Activated CD8-positive, alpha-beta T cell treated with anti-CD3 and anti-CD28 coated beads, Interleukin-2, amount 10 ng/mL, durations not matched to agents 7 days and 5 days (primary cell): Measurements from ENCODE around the gene WIPI1. TPM values are rescaled to one million over a fixed set of nuclear protein-coding genes. Genes with fewer than 3 reads are reported as not detected.
A peak's percentile ranks its signal among the peaks of the same experiment; 100 is the strongest.
"Not testable (repeated sequence)": the region's sequence is repeated elsewhere in the genome, so short reads cannot be mapped to it uniquely, and the experiment has no call there.

ENCODE experiments used
- ATAC-seq: fragments of 150-1000 bp; cut with Tn5 transposase; one replicate; pipeline ENCODE4 v1.10.0; 2021; ENCODE audit warnings: moderate library complexity
- CTCF ChIA-PET: fragments of 350-600 bp; sonication (Branson Sonifier 250); formaldehyde crosslinking; loops from one replicate; lab custom pipeline; 2021; ENCODE audit warnings: antibody characterized with exemption; lab: Charles Lee
- POLR2A ChIA-PET: fragments of 350-600 bp; sonication (Branson Sonifier 250); formaldehyde crosslinking; loops from one replicate; lab custom pipeline; 2021; ENCODE audit warnings: antibody characterized with exemption; lab: Charles Lee
- DNase-seq: peaks from one replicate; pipeline ENCODE4 v3.0.0-alpha.2; 2020
- H3K27ac Mint-ChIP-seq: one replicate; pipeline ENCODE4 v1.8.0; 2021; ENCODE audit warnings: mild to moderate bottlenecking, mixed read lengths
- H3K27me3 Mint-ChIP-seq: one replicate; pipeline ENCODE4 v1.8.0; 2021; ENCODE audit warnings: low read depth, mixed read lengths
- H3K36me3 Mint-ChIP-seq: one replicate; pipeline ENCODE4 v1.8.0; 2021; ENCODE audit warnings: low read depth, mixed read lengths
- H3K4me1 Mint-ChIP-seq: one replicate; pipeline ENCODE4 v1.8.0; 2021; ENCODE audit warnings: low read depth, mixed read lengths
- H3K4me3 Mint-ChIP-seq: one replicate; pipeline ENCODE4 v1.8.0; 2021; ENCODE audit warnings: mild to moderate bottlenecking, mixed read lengths
- H3K9me3 Mint-ChIP-seq: one replicate; pipeline ENCODE4 v1.8.0; 2022; ENCODE audit warnings: mixed read lengths; ENCODE audit not compliant: insufficient read depth
- total RNA-seq, 2 experiments: library from RNA; stranded (reverse); gene quantifications; one replicate each; pipeline ENCODE4 v1.2.3, GENCODE V29; 2021

Gene WIPI1
- total RNA-seq = 10 to 100 TPM; 40.8 to 41.4 TPM

- Mint-ChIP-seq H3K27ac (peak within 1 kb of the TSS; percentile 88), H3K27me3 (no peaks in the 10 kb centered on the region), H3K9me3 (no peaks in the 10 kb centered on the region), H3K4me1 (peaks cover 78% of the 10 kb centered on the region), H3K4me3 (peak within 1 kb of the TSS; percentile 95), H3K36me3 (peaks cover 22% of the 10 kb centered on the region)
- ChIA-PET POLR2A (interaction anchor here (0.7 to 2.5 kb wide), 11 partner anchors 16 to 421 kb away, joined by 3 to 23 read pairs (median 6); partner anchors contain the start of genes AMZ2, ARSG, KPNA2 and PRKAR1A), CTCF (interaction anchor here (0.9 to 13.4 kb wide), 12 partner anchors 10 to 399 kb away, joined by 3 to 270 read pairs (median 7); partner anchors contain the start of genes ARSG and SLC16A6)
- DNase-seq = peak; percentile 63
- ATAC-seq = peak; percentile 44
These were observed at the start of gene WIPI1 for GRCh38 chr17:68457168-68457538. TSS of gene WIPI1 (minus strand) at chr17:68457496. CDS start at chr17:68457421, 75 bp downstream.

GRCh38 chr17:68505951-68506350, 48.7 kb upstream of the WIPI1 start:
- no peak overlapping the region for H3K4me3 Mint-ChIP-seq
- no peak overlapping the region for H3K27ac Mint-ChIP-seq
- no peak for DNase-seq
- ATAC-seq = no peak
- no peaks in the 10 kb centered on the region for H3K9me3 Mint-ChIP-seq
- ChIA-PET CTCF (no interaction called here), POLR2A (no interaction called here)
- peaks cover 43% of the 10 kb centered on the region for H3K4me1 Mint-ChIP-seq
- peaks cover 4% of the 10 kb centered on the region for H3K27me3 Mint-ChIP-seq
- no peaks in the 10 kb centered on the region for H3K36me3 Mint-ChIP-seq

DNA sequence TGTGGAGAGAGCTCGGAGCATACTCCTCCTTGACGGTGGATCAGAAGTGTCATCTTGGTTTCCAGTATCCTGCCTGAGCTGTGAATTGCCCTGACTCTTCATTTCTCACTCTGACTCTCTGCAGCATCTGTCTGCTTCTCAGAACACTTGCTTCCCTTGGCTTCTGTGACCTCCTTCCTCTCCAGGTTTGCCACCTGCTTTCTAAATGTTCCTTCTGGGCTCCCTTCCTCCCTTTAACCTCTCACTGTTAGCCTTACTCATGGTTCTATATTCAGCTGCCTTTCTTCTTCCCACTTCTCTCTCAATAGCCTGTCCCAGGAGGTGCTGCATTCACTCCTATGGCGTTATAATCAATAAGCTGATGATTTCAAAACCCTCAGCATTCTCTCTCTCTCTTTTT, 43.8 kb upstream of the WIPI1 start:
- ChIA-PET CTCF (interaction anchor here (1.3 to 2.1 kb wide), 2 partner anchors 10 to 13 kb away, joined by 4 to 6 read pairs; no protein-coding TSS in a partner anchor), POLR2A (interaction anchor here (1.0 to 1.2 kb wide), 2 partner anchors 12 to 13 kb away, joined by 4 to 5 read pairs; partner anchors contain the start of gene PRKAR1A)
- H3K4me1 Mint-ChIP-seq = peaks cover 40% of the 10 kb centered on the region
- no peak overlapping the region for H3K27ac Mint-ChIP-seq
- H3K27me3 Mint-ChIP-seq = peaks cover 4% of the 10 kb centered on the region
- ATAC-seq = no peak
- H3K9me3 Mint-ChIP-seq = no peaks in the 10 kb centered on the region
- H3K36me3 Mint-ChIP-seq = peaks cover 3% of the 10 kb centered on the region
- no peak for DNase-seq
- no peak overlapping the region for H3K4me3 Mint-ChIP-seq

- ChIA-PET POLR2A (interaction anchor here (1.0 kb wide), 1 partner anchor 12 kb away, joined by 3 read pairs; no protein-coding TSS in a partner anchor), CTCF (interaction anchor here (3.4 to 4.6 kb wide), 2 partner anchors 11 to 33 kb away, joined by 22 read pairs; no protein-coding TSS in a partner anchor)
- no peaks in the 10 kb centered on the region for H3K9me3 Mint-ChIP-seq
- H3K36me3 Mint-ChIP-seq = peaks cover 3% of the 10 kb centered on the region
- peaks cover 42% of the 10 kb centered on the region for H3K4me1 Mint-ChIP-seq
- no peak for ATAC-seq
- DNase-seq = no peak
- H3K27ac Mint-ChIP-seq = no peak overlapping the region
- peaks cover 4% of the 10 kb centered on the region for H3K27me3 Mint-ChIP-seq
- no peak overlapping the region for H3K4me3 Mint-ChIP-seq
These were observed 42.3 kb upstream of the WIPI1 start for GRCh38 chr17:68499587-68499986.

DNA sequence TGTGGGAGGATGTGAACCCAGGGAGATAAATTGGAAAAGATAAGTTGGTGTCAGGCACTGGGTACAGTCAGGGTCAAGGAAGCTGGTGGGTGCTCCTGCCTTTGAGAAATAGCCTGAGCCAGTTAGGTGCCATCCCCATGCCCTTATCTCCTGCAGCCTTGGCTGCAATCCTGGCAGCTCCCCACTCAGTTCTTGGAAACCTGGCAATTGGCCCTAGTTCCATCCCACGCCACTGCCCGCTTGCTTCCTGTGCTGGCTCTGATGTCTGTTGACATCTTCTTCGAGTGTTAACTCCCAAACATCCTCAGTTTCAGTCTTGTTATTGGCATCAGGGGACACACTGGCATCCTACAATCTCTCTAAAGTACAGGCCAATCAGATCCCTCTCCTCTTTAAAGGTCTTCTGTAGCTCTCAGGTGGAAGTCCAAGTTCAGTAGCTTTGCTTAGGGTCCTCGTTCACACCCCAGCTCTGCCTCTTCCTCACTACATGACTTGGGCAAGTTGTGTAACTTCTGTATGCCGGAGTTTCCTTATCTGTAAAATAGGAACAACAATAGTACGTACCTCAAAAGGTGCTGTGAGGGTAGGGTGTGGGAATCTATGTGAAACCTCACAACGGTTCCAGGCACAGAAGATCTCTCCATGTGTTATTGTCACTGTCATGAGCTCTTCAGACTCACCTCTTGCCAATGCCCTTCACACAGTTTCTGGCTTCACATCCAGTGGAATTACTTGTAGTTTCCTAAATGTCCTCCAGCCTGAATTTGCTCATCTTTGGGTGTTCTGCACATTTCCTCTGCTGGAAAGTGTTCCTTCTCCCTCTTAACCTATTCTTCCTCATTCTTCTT, 41.4 kb upstream of the WIPI1 start:
- no peak for DNase-seq
- ChIA-PET CTCF (interaction anchor here (1.1 to 4.6 kb wide), 11 partner anchors 9 to 100 kb away, joined by 3 to 22 read pairs (median 6); no protein-coding TSS in a partner anchor), POLR2A (interaction anchor here (0.5 to 3.5 kb wide), 5 partner anchors 11 to 14 kb away, joined by 3 to 15 read pairs (median 8); partner anchors contain the start of gene PRKAR1A)
- ATAC-seq = no peak
- peaks cover 3% of the 10 kb centered on the region for H3K36me3 Mint-ChIP-seq
- peak overlapping the region; percentile 84 for H3K27ac Mint-ChIP-seq
- H3K4me1 Mint-ChIP-seq = peaks cover 42% of the 10 kb centered on the region
- no peaks in the 10 kb centered on the region for H3K9me3 Mint-ChIP-seq
- H3K27me3 Mint-ChIP-seq = peaks cover 4% of the 10 kb centered on the region
- no peak overlapping the region for H3K4me3 Mint-ChIP-seq

DNA sequence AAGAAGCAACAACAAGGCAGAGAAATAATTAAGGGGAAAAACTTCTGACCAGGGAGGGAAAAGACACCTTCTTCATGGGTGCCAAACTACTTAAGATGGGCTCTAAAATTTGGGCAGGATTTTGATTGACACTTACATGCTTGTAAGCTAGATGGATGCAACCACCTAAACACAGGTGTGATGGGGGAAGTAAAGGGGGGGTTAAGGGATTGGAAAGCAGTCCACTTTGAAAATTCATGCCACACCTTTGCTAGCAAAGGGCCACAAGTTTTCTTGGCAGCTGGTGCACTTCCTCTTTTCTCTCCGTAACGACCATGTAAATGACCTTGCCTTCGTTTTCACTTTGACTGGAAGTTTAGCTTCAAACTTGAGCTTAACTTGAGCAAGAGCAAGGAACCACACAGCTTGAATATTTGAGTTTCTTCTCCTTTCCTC, 40.6 kb upstream of the WIPI1 start:
- H3K4me3 Mint-ChIP-seq = peak overlapping the region; percentile 26

DNA sequence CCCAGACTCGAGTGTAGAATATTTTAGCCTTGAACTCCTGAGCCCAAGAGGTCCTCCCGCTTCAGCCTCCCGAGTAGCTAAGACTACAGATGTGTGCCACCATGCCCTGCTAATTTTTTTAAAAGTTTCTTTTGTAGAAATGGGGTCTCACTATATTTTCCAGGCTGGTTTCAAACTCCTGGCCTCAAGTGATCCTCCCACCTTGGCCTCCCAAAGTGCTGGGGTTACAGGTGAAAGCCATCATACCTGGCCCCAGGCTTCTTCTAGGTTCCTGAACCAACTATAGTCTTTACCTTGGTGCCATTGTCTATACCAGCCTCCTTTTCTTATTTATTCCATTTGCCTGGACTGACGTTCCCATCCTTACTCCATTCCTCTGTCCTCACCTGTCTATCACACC, 37.8 kb upstream of the WIPI1 start:
- Mint-ChIP-seq H3K36me3 (peaks cover 3% of the 10 kb centered on the region), H3K9me3 (no peaks in the 10 kb centered on the region), H3K4me1 (peaks cover 37% of the 10 kb centered on the region), H3K4me3 (no peak overlapping the region), H3K27ac (no peak overlapping the region), H3K27me3 (peaks cover 2% of the 10 kb centered on the region)
- CTCF ChIA-PET = interaction anchor here (0.9 to 1.0 kb wide), 2 partner anchors 13 to 203 kb away, joined by 3 read pairs; partner anchors contain the start of gene ARSG
- POLR2A ChIA-PET = interaction anchor here (3.5 kb wide), 1 partner anchor 17 kb away, joined by 15 read pairs; the partner anchor contains the start of gene PRKAR1A
- DNase-seq (no peak), ATAC-seq (peak; percentile 37)

More for the DNA sequence above, 40.6 kb upstream of the WIPI1 start:
- ChIA-PET CTCF (interaction anchor here (1.1 to 4.6 kb wide), 13 partner anchors 9 to 99 kb away, joined by 3 to 22 read pairs (median 6); no protein-coding TSS in a partner anchor), POLR2A (interaction anchor here (1.6 to 3.5 kb wide), 3 partner anchors 10 to 14 kb away, joined by 8 to 15 read pairs (median 11); partner anchors contain the start of gene PRKAR1A)
- no peaks in the 10 kb centered on the region for H3K9me3 Mint-ChIP-seq
- peak overlapping the region; percentile 84 for H3K27ac Mint-ChIP-seq
- peak; percentile 50 for ATAC-seq
- H3K27me3 Mint-ChIP-seq = peaks cover 6% of the 10 kb centered on the region
- H3K4me1 Mint-ChIP-seq = peaks cover 42% of the 10 kb centered on the region
- H3K36me3 Mint-ChIP-seq = peaks cover 3% of the 10 kb centered on the region
- peak; percentile 33 for DNase-seq

DNA sequence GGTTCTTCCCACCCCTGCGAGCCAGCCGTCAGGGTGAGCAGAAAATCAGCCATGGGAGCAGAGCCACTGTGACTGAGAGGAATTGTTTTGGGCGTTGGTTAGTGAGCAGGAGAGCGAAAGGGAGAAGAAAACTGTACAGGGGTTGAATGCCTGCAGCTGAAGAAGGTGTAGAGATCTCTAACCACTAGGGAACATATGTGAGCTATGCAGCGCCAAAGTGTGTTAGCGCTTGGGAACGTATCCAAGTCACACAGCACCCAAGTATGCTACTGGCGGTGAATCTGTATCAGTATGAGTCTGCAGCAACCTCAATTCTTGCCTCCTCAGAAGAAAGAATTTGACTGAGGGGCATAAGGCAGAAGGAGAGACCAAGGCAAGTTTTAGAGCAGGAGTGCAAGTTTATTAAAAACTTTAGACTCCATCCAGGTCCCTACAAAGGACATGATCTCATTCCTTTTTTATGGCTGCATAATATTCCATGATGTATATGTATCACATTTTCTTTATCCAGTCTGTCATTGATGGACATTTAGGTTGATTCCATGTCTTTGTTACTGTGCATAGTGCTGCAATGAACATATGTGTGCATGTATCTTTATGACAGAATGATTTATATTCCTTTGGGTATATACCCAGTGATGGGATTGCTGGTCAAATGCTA, 35.2 kb upstream of the WIPI1 start:
- POLR2A ChIA-PET, H3K36me3 Mint-ChIP-seq, CTCF ChIA-PET, H3K27ac Mint-ChIP-seq, H3K4me3 Mint-ChIP-seq, H3K27me3 Mint-ChIP-seq, H3K9me3 Mint-ChIP-seq, DNase-seq, ATAC-seq: not testable (repeated sequence)
- H3K4me1 Mint-ChIP-seq = peaks cover 31% of the 10 kb centered on the region

- POLR2A ChIA-PET = no interaction called here
- CTCF ChIA-PET = no interaction called here
- no peak overlapping the region for H3K4me3 Mint-ChIP-seq
- peaks cover 38% of the 10 kb centered on the region for H3K4me1 Mint-ChIP-seq
- H3K27me3 Mint-ChIP-seq = peaks cover 3% of the 10 kb centered on the region
- H3K9me3 Mint-ChIP-seq = no peaks in the 10 kb centered on the region
- DNase-seq (no peak), ATAC-seq (no peak)
- H3K27ac Mint-ChIP-seq = no peak overlapping the region
- peaks cover 3% of the 10 kb centered on the region for H3K36me3 Mint-ChIP-seq
These were observed 34.3 kb upstream of the WIPI1 start for GRCh38 chr17:68491381-68492231.

GRCh38 chr17:68489919-68490318, 32.6 kb upstream of the WIPI1 start:
- Mint-ChIP-seq H3K4me3 (no peak overlapping the region), H3K9me3 (no peaks in the 10 kb centered on the region), H3K27me3 (peaks cover 17% of the 10 kb centered on the region), H3K4me1 (peaks cover 40% of the 10 kb centered on the region), H3K27ac (no peak overlapping the region), H3K36me3 (no peaks in the 10 kb centered on the region)
- no peak for DNase-seq
- ChIA-PET CTCF (interaction anchor here (2.8 kb wide), 1 partner anchor 8 kb away, joined by 22 read pairs; no protein-coding TSS in a partner anchor), POLR2A (no interaction called here)
- ATAC-seq = no peak
